H9 (cell line): ENCODE measurements around the gene APP. TPM values are rescaled to one million over a fixed set of nuclear protein-coding genes. Genes with fewer than 3 reads are reported as not detected.
A peak's percentile ranks its signal among the peaks of the same experiment; 100 is the strongest.

Experiments used
- DNase-seq: peaks from one replicate; pipeline ENCODE4 v3.0.0-alpha.2; 2017
- H2AFZ ChIP-seq: one replicate; pipeline ENCODE4 v1.6.1; 2013; ENCODE audit warnings: mild to moderate bottlenecking, low read length, control low read depth, moderate library complexity
- H2AK5ac ChIP-seq: 2 replicates; pipeline ENCODE4 v1.6.1; 2013; ENCODE audit warnings: low read length, control low read depth, mixed read lengths; ENCODE audit not compliant: insufficient read length
- H2BK120ac ChIP-seq: one replicate; pipeline ENCODE4 v1.6.1; 2013; ENCODE audit warnings: low read depth, mild to moderate bottlenecking, low read length, control low read depth, inconsistent platforms; ENCODE audit not compliant: poor library complexity, severe bottlenecking
- H2BK12ac ChIP-seq: 2 replicates; pipeline ENCODE4 v1.6.1; 2013; ENCODE audit warnings: low read length, control low read depth, mixed read lengths, low read depth; ENCODE audit not compliant: insufficient read length
- H2BK15ac ChIP-seq: 2 replicates; pipeline ENCODE4 v1.6.1; 2013; ENCODE audit warnings: low read depth, low read length, control low read depth
- H2BK20ac ChIP-seq: one replicate; pipeline ENCODE4 v1.6.1; 2013; ENCODE audit warnings: low read depth, mild to moderate bottlenecking, low read length, control low read depth, inconsistent platforms; ENCODE audit not compliant: poor library complexity, severe bottlenecking
- H2BK5ac ChIP-seq: 2 replicates; pipeline ENCODE4 v1.6.1; 2013; ENCODE audit warnings: low read length, control low read depth, mixed read lengths; ENCODE audit not compliant: insufficient read length
- H3K14ac ChIP-seq: 2 replicates; pipeline ENCODE4 v1.6.1; 2013; ENCODE audit warnings: low read length, control low read depth; ENCODE audit not compliant: insufficient read depth
- H3K18ac ChIP-seq: 2 replicates; pipeline ENCODE4 v1.6.1; 2013; ENCODE audit warnings: low read depth, mild to moderate bottlenecking, mixed read lengths, low read length, control low read depth; ENCODE audit not compliant: insufficient read length
- H3K23ac ChIP-seq: 2 replicates; pipeline ENCODE4 v1.6.1; 2013; ENCODE audit warnings: low read length, control low read depth, mixed read lengths, low read depth; ENCODE audit not compliant: insufficient read length
- H3K23me2 ChIP-seq: 2 replicates; pipeline ENCODE4 v1.6.1; 2013; ENCODE audit warnings: low read depth, mild to moderate bottlenecking, mixed read lengths, low read length, control low read depth; ENCODE audit not compliant: insufficient read length, poor library complexity, severe bottlenecking
- H3K27ac ChIP-seq: 2 replicates; pipeline ENCODE4 v1.5.1; 2013; ENCODE audit warnings: low read length, control low read depth, mixed read lengths, low read depth; ENCODE audit not compliant: insufficient read length
- H3K27me3 ChIP-seq: 2 replicates; pipeline ENCODE4 v1.6.1; 2013; ENCODE audit warnings: low read length, control low read depth, inconsistent platforms; ENCODE audit not compliant: insufficient read depth
- H3K4ac ChIP-seq: 2 replicates; pipeline ENCODE4 v1.6.1; 2013; ENCODE audit warnings: low read depth, mild to moderate bottlenecking, control low read depth, inconsistent platforms, low read length, moderate library complexity
- H3K4me1 ChIP-seq: 2 replicates; pipeline ENCODE4 v1.6.1; 2013; ENCODE audit warnings: low read length, control low read depth, inconsistent platforms; ENCODE audit not compliant: insufficient read depth
- H3K4me2 ChIP-seq: 2 replicates; pipeline ENCODE4 v1.6.1; 2013; ENCODE audit warnings: low read length, control low read depth, mixed read lengths; ENCODE audit not compliant: insufficient read length, insufficient read depth
- H3K56ac ChIP-seq: 2 replicates; pipeline ENCODE4 v1.6.1; 2013; ENCODE audit warnings: low read depth, mild to moderate bottlenecking, mixed read lengths, low read length, control low read depth; ENCODE audit not compliant: insufficient read length
- H3K79me1 ChIP-seq: 2 replicates; pipeline ENCODE4 v1.6.1; 2013; ENCODE audit warnings: low read depth, mild to moderate bottlenecking, moderate library complexity, low read length, control low read depth, inconsistent platforms; ENCODE audit not compliant: insufficient read depth, poor library complexity, severe bottlenecking
- H3K79me2 ChIP-seq: 2 replicates; pipeline ENCODE4 v1.6.1; 2013; ENCODE audit warnings: low read length, control low read depth, inconsistent platforms; ENCODE audit not compliant: insufficient read depth
- H3K9ac ChIP-seq: 2 replicates; pipeline ENCODE4 v1.6.1; 2013; ENCODE audit warnings: low read length, control low read depth, mixed read lengths; ENCODE audit not compliant: insufficient read length; ENCODE audit errors: extremely low read depth
- H3K9me3 ChIP-seq: one replicate; pipeline ENCODE4 v1.6.1; 2013; ENCODE audit warnings: low read depth, low read length, inconsistent platforms; ENCODE audit not compliant: control insufficient read depth
- H3T11ph ChIP-seq: one replicate; pipeline ENCODE4 v1.6.1; 2013; ENCODE audit warnings: mild to moderate bottlenecking, low read length, control low read depth, inconsistent platforms
- H4K20me1 ChIP-seq: one replicate; pipeline ENCODE4 v1.6.1; 2013; ENCODE audit not compliant: control insufficient read depth, insufficient read length, insufficient read depth
- H4K5ac ChIP-seq: 2 replicates; pipeline ENCODE4 v1.6.1; 2013; ENCODE audit warnings: low read depth, mild to moderate bottlenecking, mixed read lengths, low read length, control low read depth; ENCODE audit not compliant: insufficient read length
- H4K8ac ChIP-seq: replicated peaks from 2 replicates; pipeline ENCODE4 v1.6.1; 2013; ENCODE audit warnings: low read length, control low read depth, mixed read lengths, low read depth; ENCODE audit not compliant: insufficient read length
- H4K91ac ChIP-seq: 2 replicates; pipeline ENCODE4 v1.6.1; 2013; ENCODE audit warnings: low read depth, mild to moderate bottlenecking, moderate library complexity, mixed read lengths, low read length, control low read depth; ENCODE audit not compliant: insufficient read length
- H3K27ac Mint-ChIP-seq, 3 experiments: 2 replicates in 2 of 3; 3 replicates in 1 of 3; pipeline ENCODE4 v1.8.0; 2020 to 2021; ENCODE audit warnings: mixed read lengths in 3 of 3, mild to moderate bottlenecking in 1 of 3, moderate library complexity in 1 of 3
- H3K27me3 Mint-ChIP-seq: 2 replicates; pipeline ENCODE4 v1.8.0; 2021; ENCODE audit warnings: low read depth, mild to moderate bottlenecking, moderate library complexity, mixed read lengths
- H3K36me3 Mint-ChIP-seq, 3 experiments: 2 replicates in 2 of 3; 3 replicates in 1 of 3; pipeline ENCODE4 v1.8.0; 2020 to 2021; ENCODE audit warnings: low read depth in 3 of 3, mixed read lengths in 3 of 3; ENCODE audit not compliant: insufficient read depth in 1 of 3
- H3K4me1 Mint-ChIP-seq, 2 experiments: 2 replicates each; pipeline ENCODE4 v1.8.0; 2020; ENCODE audit warnings: mixed read lengths in 2 of 2
- H3K4me3 Mint-ChIP-seq, 2 experiments: 2 replicates in 1 of 2; 3 replicates in 1 of 2; pipeline ENCODE4 v1.8.0; 2020 to 2021; ENCODE audit warnings: mild to moderate bottlenecking in 2 of 2, mixed read lengths in 2 of 2, moderate library complexity in 1 of 2
- H3K9me3 Mint-ChIP-seq, 2 experiments: 2 replicates in 1 of 2; 3 replicates in 1 of 2; pipeline ENCODE4 v1.8.0; 2020; ENCODE audit warnings: mild to moderate bottlenecking in 2 of 2, mixed read lengths in 2 of 2, moderate library complexity in 1 of 2
- CTCF ChIP-seq: fragments of 200-600 bp; sonication (generic); conservative IDR thresholded peaks from 3 replicates; pipeline ENCODE4 v1.8.0; 2021; ENCODE audit warnings: antibody characterized with exemption, mild to moderate bottlenecking
- WGBS: extraction: QIAGEN DNeasy Blood & Tissue Kit; methylation state at CpG from one replicate; pipeline ENCODE4 v1.1.7; 2013; ENCODE audit warnings: missing lambda C conversion rate, low lambda C conversion rate, mixed read lengths; ENCODE audit not compliant: insufficient read length; ENCODE audit errors: extremely low coverage; 5-methylcytosine and 5-hydroxymethylcytosine counted together
- total RNA-seq: library from RNA; stranded (reverse); gene quantifications from 2 replicates; pipeline ENCODE4 v1.2.1, GENCODE V29; 2021

Gene APP
- total RNA-seq, 1 experiment from 2014 or later, result 380 TPM

GRCh38 chr21:26130249-26130881, 40.2 kb downstream of the APP start:
- H3K9ac ChIP-seq, result no peak overlapping the region
- Mint-ChIP-seq H3K36me3 (peaks cover 0 to 6% (median 2%) of the 10 kb centered on the region in 3 experiments; a peak in 3 of 7 replicates), H3K4me3 (no peak overlapping the region), H3K27ac (peak overlapping the region; percentile 63 to 84 (median 82); a peak in 5 of 7 replicates), H3K4me1 (peaks cover 46 to 50% of the 10 kb centered on the region in 2 experiments), H3K27me3 (no peaks in the 10 kb centered on the region), H3K9me3 (no peaks in the 10 kb centered on the region)
- no peak overlapping the region for H2AK5ac ChIP-seq
- peaks cover 12% of the 10 kb centered on the region for H3K4me1 ChIP-seq
- no peak overlapping the region for H4K8ac ChIP-seq
- no peaks in the 10 kb centered on the region for H3K9me3 ChIP-seq
- peaks cover 47% of the 10 kb centered on the region; the same call in 1 of the 2 replicates for H3K79me2 ChIP-seq
- no peak overlapping the region for H3K27ac ChIP-seq
- no peaks in the 10 kb centered on the region for H4K20me1 ChIP-seq
- H3K79me1 ChIP-seq, result peaks cover 6% of the 10 kb centered on the region
- no peak overlapping the region for H2BK5ac ChIP-seq
- H3K27me3 ChIP-seq, result no peaks in the 10 kb centered on the region
- no peak overlapping the region for H2BK12ac ChIP-seq
- no peak overlapping the region for H2BK20ac ChIP-seq
- no peak overlapping the region for H3T11ph ChIP-seq
- no peaks in the 10 kb centered on the region for H3K23me2 ChIP-seq
- H3K18ac ChIP-seq, result no peak overlapping the region
- WGBS, result no CpG with 5 or more reads among the region's 4 CpGs
- H4K91ac ChIP-seq, result no peak overlapping the region
- H3K14ac ChIP-seq, result no peak overlapping the region
- no peak for DNase-seq
- H3K23ac ChIP-seq, result no peak overlapping the region
- no peak for TF ChIP-seq CTCF
- H2AFZ ChIP-seq, result no peak overlapping the region
- H3K4ac ChIP-seq, result no peak overlapping the region
- H4K5ac ChIP-seq, result no peak overlapping the region
- H2BK120ac ChIP-seq, result no peak overlapping the region
- no peak overlapping the region for H3K4me2 ChIP-seq
- no peak overlapping the region for H3K56ac ChIP-seq
- no peak overlapping the region for H2BK15ac ChIP-seq
